GM12878 (cell line): Measurements from ENCODE around the gene ARHGAP12. TPM values are rescaled to one million over a fixed set of nuclear protein-coding genes. Genes with fewer than 3 reads are reported as not detected.

ENCODE experiments used
- ATAC-seq: fragments of 200-7000 bp; cut with Tn5 transposase; 3 replicates; pipeline ENCODE4 v1.9.1; 2020; ENCODE audit warnings: mild to moderate bottlenecking, moderate library complexity
- BruUV-seq: library from RNA; stranded (reverse); fragments of 400-500 nt; replicated peaks from 2 replicates; lab custom pipeline; 2021; lab: Mats Ljungman, UMichigan
- CTCF ChIA-PET: fragments of 300-600 bp; sonication (Branson Sonifier 250); formaldehyde crosslinking; extraction: SDS; loops from one replicate; lab custom pipeline; 2021; ENCODE audit warnings: inconsistent platforms; lab: Yijun Ruan, JAX
- POLR2A ChIA-PET: fragments of 350-600 bp; formaldehyde crosslinking; extraction: SDS; loops from one replicate; lab custom pipeline; 2021; ENCODE audit warnings: inconsistent platforms; lab: Charles Lee
- RAD21 ChIA-PET: fragments of 300-600 bp; sonication (Branson Sonifier 250); formaldehyde crosslinking; loops from one replicate; lab custom pipeline; 2023; ENCODE audit warnings: antibody characterized with exemption; ENCODE audit not compliant: unreplicated experiment; lab: Charles Lee
- SMC1A ChIA-PET: fragments of 300-600 bp; sonication (Branson Sonifier 250); formaldehyde crosslinking; loops from one replicate; lab custom pipeline; 2023; ENCODE audit not compliant: unreplicated experiment, uncharacterized antibody; lab: Charles Lee
- DNase-seq: peaks from one replicate; pipeline ENCODE4 v3.0.0-alpha.2; 2011; ENCODE audit warnings: low read depth, low spot score
- FAIRE-seq: peaks from 3 replicates; lab custom pipeline; 2011; peaks lifted over from hg19 to GRCh38; lab: Jason Lieb, UNC
- H2AFZ ChIP-seq: 2 replicates; pipeline ENCODE4 v1.6.0; 2011; ENCODE audit warnings: low read depth, low read length, control low read depth; ENCODE audit not compliant: control insufficient read depth
- H3K27ac ChIP-seq: 2 replicates; pipeline ENCODE4 v1.5.1; 2011; ENCODE audit warnings: control low read depth; ENCODE audit not compliant: control insufficient read depth, insufficient read depth
- H3K27me3 ChIP-seq, 2 experiments: replicated peaks in 1 of 2; 2 replicates each; pipeline versions ENCODE4 v1.6.0 to v1.6.1; 2011; ENCODE audit warnings: low read length in 1 of 2; ENCODE audit not compliant: control insufficient read depth in 2 of 2, insufficient read depth in 2 of 2
- H3K36me3 ChIP-seq, 2 experiments: 2 replicates each; pipeline ENCODE4 v1.5.1; 2011; ENCODE audit warnings: low read length in 1 of 2; ENCODE audit not compliant: control insufficient read depth in 2 of 2, insufficient read depth in 2 of 2
- H3K4me1 ChIP-seq: 2 replicates; pipeline ENCODE4 v1.6.1; 2011; ENCODE audit warnings: mild to moderate bottlenecking, low read length, moderate library complexity, mixed read lengths; ENCODE audit not compliant: control insufficient read depth, insufficient read depth
- H3K4me2 ChIP-seq: 2 replicates; pipeline ENCODE4 v1.6.0; 2011; ENCODE audit warnings: control low read depth; ENCODE audit not compliant: control insufficient read depth, insufficient read depth
- H3K4me3 ChIP-seq: fragments of 200-600 bp; sonication (generic); 2 replicates; pipeline ENCODE4 v1.5.1; 2016
- H3K79me2 ChIP-seq: 2 replicates; pipeline ENCODE4 v1.6.0; 2011; ENCODE audit warnings: low read length; ENCODE audit not compliant: control insufficient read depth, insufficient read depth
- H3K9ac ChIP-seq: 2 replicates; pipeline ENCODE4 v1.8.0; 2011; ENCODE audit warnings: low read length, control low read depth, mixed read lengths; ENCODE audit not compliant: control insufficient read depth, insufficient read depth
- H3K9me3 ChIP-seq: replicated peaks from 3 replicates; pipeline ENCODE4 v1.5.1; 2011; ENCODE audit warnings: mild to moderate bottlenecking, low read length; ENCODE audit not compliant: control insufficient read depth, insufficient read depth
- H4K20me1 ChIP-seq: 2 replicates; pipeline ENCODE4 v1.6.0; 2011; ENCODE audit not compliant: control insufficient read depth, insufficient read depth
- EED ChIP-seq: sonication (generic); IDR thresholded peaks from 2 replicates; pipeline ENCODE4 v1.6.1; 2016; ENCODE audit warnings: antibody characterized with exemption, low read depth
- MYC ChIP-seq: IDR thresholded peaks from 2 replicates; pipeline ENCODE4 v1.6.1; 2011; ENCODE audit warnings: mild to moderate bottlenecking, low read length, moderate library complexity, inconsistent platforms; ENCODE audit not compliant: insufficient read depth, insufficient replicate concordance, insufficient read length, severe bottlenecking
- RELA ChIP-seq: fragments of 450-650 bp; IDR thresholded peaks from 2 replicates; pipeline ENCODE4 v1.8.0; 2014; ENCODE audit warnings: borderline replicate concordance; ENCODE audit not compliant: partially characterized antibody
- ZBED1 ChIP-seq: IDR thresholded peaks from 2 replicates; pipeline ENCODE4 v1.6.1; 2016; ENCODE audit warnings: borderline replicate concordance
- WGBS: methylation state at CpG from one replicate; pipeline ENCODE4 v1.1.6; 2016; ENCODE audit warnings: low lambda C conversion rate; ENCODE audit not compliant: insufficient replicate concordance, insufficient coverage; ENCODE audit errors: missing lambda C conversion rate; 5-methylcytosine and 5-hydroxymethylcytosine counted together
- in situ Hi-C: fragments of 300-500 bp; cut with MboI; formaldehyde crosslinking; loops from 9 replicates; pipeline ENCODE4 v1.14.3; 2018; ENCODE audit warnings: mixed read lengths
- intact Hi-C: fragments of 100-400 bp; cut with micrococcal nuclease; formaldehyde crosslinking; loops from one replicate; pipeline ENCODE4 v1.14.2; 2022; ENCODE audit not compliant: unreplicated experiment
- polyA plus RNA-seq, 11 experiments: library from polyadenylated mRNA; depleted of rRNA in 4 of 11; unstranded in 6 of 11; stranded (reverse) in 5 of 11; fragments of >200 nt; fragmentation: Nextera tagmentation in 4 of 11; fragmentation: Illumina TruSeq in 1 of 11; extraction: Ambion mirVana in 4 of 11; extraction: Trizol in 1 of 11; gene quantifications; 1 replicate in 1 of 11; 2 replicates in 10 of 11; pipeline versions ENCODE4 v1.2.1 to v1.2.3, GENCODE V29; 2011 to 2016; ENCODE audit warnings: inconsistent platforms in 2 of 11, missing spikeins in 2 of 11, low read depth in 1 of 11
- total RNA-seq, 4 experiments: library from RNA; depleted of rRNA in 3 of 4; stranded (reverse); fragments of >200 nt in 3 of 4; fragmentation: Illumina TruSeq in 1 of 4; extraction: Trizol in 1 of 4; gene quantifications; 2 replicates each; pipeline versions ENCODE4 v1.2.1 to v1.2.3, GENCODE V29; 2013 to 2021
- TF ChIP-seq, protein P1 (sequence below): IDR thresholded peaks from 2 replicates; pipeline ENCODE4 v1.6.1; 2011; ENCODE audit warnings: mild to moderate bottlenecking, low read depth, low read length, moderate library complexity; ENCODE audit not compliant: insufficient replicate concordance
- TF ChIP-seq, protein P2 (sequence below): fragments of 450-650 bp; IDR thresholded peaks from 2 replicates; pipeline ENCODE4 v1.6.1; 2017; ENCODE audit warnings: borderline replicate concordance

Gene ARHGAP12
- total and polyA plus RNA-seq, 10 of the 15 experiments (the other 5 are each of a cell fraction or from before 2014, with no cell fraction given), result 5.4 to 15.6 (median 8.5) TPM

DNA sequence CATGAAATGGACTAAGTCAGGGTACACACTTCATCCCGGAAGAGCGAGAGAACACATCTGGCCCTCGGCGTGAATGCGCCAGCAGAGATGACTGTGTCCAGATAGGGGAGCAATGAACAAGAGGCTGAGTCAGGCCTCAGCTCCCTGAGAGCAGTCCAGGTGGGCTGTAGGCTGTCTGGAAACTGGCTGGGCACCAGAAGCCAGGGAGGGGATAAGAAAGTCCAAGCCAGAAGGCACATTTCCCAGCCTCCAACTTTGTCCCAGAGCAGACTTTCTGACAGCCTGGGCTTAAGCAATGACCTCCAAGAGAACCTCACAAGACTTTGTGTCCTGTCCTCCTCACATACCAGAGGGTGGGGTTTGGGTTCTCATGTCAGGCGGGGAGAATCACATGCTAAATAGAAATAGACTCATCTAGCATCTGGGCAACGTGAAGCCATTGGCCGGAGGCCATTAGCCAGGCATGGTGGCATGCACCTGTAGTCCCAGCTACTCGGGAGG, 157.2 kb downstream of the ARHGAP12 start:
- FAIRE-seq (no peak), ATAC-seq (no peak), DNase-seq (no peak)
- intact Hi-C loops (loop anchor here (2.0 to 10.0 kb wide), 3 partner anchors 63 to 1045 kb away; no protein-coding TSS in a partner anchor), in situ Hi-C loops (no loop called here)
- Histone ChIP-seq H3K27ac (no peak overlapping the region), H3K4me1 (no peaks in the 10 kb centered on the region), H3K4me3 (no peak overlapping the region), H3K79me2 (no peaks in the 10 kb centered on the region), H3K9me3 (no peaks in the 10 kb centered on the region; the same call in 1 of the 3 replicates), H3K9ac (no peak overlapping the region), H2AFZ (no peak overlapping the region)
- RAD21 ChIA-PET, result interaction anchor here (1.8 to 2.1 kb wide), 2 partner anchors 62 to 987 kb away, joined by 6 to 10 read pairs; no protein-coding TSS in a partner anchor
- no TSS peak for BruUV-seq
- SMC1A ChIA-PET, result interaction anchor here (2.5 kb wide), 1 partner anchor 62 kb away, joined by 11 read pairs; no protein-coding TSS in a partner anchor
- CTCF ChIA-PET, result interaction anchor here (1.0 to 1.7 kb wide), 3 partner anchors 987 to 1045 kb away, joined by 3 to 7 read pairs (median 3); no protein-coding TSS in a partner anchor
- WGBS, result 69% methylated on average over 9 of the region's 9 CpGs
- POLR2A ChIA-PET, result no interaction called here
- TF ChIP-seq, protein P1, sequence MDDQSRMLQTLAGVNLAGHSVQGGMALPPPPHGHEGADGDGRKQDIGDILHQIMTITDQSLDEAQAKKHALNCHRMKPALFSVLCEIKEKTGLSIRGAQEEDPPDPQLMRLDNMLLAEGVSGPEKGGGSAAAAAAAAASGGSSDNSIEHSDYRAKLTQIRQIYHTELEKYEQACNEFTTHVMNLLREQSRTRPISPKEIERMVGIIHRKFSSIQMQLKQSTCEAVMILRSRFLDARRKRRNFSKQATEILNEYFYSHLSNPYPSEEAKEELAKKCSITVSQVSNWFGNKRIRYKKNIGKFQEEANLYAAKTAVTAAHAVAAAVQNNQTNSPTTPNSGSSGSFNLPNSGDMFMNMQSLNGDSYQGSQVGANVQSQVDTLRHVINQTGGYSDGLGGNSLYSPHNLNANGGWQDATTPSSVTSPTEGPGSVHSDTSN, result no peak
- TF ChIP-seq EED (no peak), MYC (no peak), RELA (no peak), ZBED1 (no peak)
- TF ChIP-seq, protein P2, sequence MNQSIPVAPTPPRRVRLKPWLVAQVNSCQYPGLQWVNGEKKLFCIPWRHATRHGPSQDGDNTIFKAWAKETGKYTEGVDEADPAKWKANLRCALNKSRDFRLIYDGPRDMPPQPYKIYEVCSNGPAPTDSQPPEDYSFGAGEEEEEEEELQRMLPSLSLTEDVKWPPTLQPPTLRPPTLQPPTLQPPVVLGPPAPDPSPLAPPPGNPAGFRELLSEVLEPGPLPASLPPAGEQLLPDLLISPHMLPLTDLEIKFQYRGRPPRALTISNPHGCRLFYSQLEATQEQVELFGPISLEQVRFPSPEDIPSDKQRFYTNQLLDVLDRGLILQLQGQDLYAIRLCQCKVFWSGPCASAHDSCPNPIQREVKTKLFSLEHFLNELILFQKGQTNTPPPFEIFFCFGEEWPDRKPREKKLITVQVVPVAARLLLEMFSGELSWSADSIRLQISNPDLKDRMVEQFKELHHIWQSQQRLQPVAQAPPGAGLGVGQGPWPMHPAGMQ, result no peak
- TF ChIP-seq, all 136 proteins: peak for 0
- Histone ChIP-seq H4K20me1 (no peaks in the 10 kb centered on the region), H3K4me2 (no peak overlapping the region), H3K36me3 (no peaks in the 10 kb centered on the region), H3K27me3 (no peaks in the 10 kb centered on the region)
